ENCODE results near the gene ELAVL4. TPM values are rescaled to one million over a fixed set of nuclear protein-coding genes. Genes with fewer than 3 reads are reported as not detected.

ELAVL4 gene
- 0.99 TPM for total RNA-seq

GRCh38 chr1:50108497-50109059, at the start of gene ELAVL4:
ELAVL4 (plus strand) TSS chr1:50108920; CDS start chr1:50109190, 270 bp downstream.

Other genes starting within 250 kb of the ELAVL4 start
- 3.3 TPM for gene AGBL4, start 85.0 kb upstream of the ELAVL4 start, total RNA-seq